IMR-90 (cell line): Measurements from ENCODE around the gene ZNF473. TPM values are rescaled to one million over a fixed set of nuclear protein-coding genes. Genes with fewer than 3 reads are reported as not detected.
"Not testable (repeated sequence)": the region's sequence is repeated elsewhere in the genome, so short reads cannot be mapped to it uniquely, and the experiment has no call there.

Source experiments
- ATAC-seq: fragments of 200-7000 bp; cut with Tn5 transposase; 2 replicates; pipeline ENCODE4 v1.9.1; 2020; ENCODE audit warnings: low read depth, mild to moderate bottlenecking, moderate library complexity
- BruUV-seq: library from RNA; stranded (reverse); fragments of 400-500 nt; replicated peaks from 2 replicates; lab custom pipeline; 2021; lab: Mats Ljungman, UMichigan
- CTCF ChIA-PET: fragments of 300-600 bp; formaldehyde crosslinking; extraction: SDS; loops from one replicate; lab custom pipeline; 2021; ENCODE audit warnings: antibody characterized with exemption; lab: Yijun Ruan, JAX
- POLR2A ChIA-PET: fragments of 300-600 bp; sonication (Branson Sonifier 250); formaldehyde crosslinking; loops from one replicate; lab custom pipeline; 2022; ENCODE audit warnings: antibody characterized with exemption; ENCODE audit not compliant: unreplicated experiment; lab: Charles Lee
- DNase-seq: peaks from one replicate; pipeline ENCODE4 v3.0.0; 2013
- H2AFZ ChIP-seq: replicated peaks from 2 replicates; pipeline ENCODE3; 2013; ENCODE audit warnings: low read length, mild to moderate bottlenecking; ENCODE audit not compliant: poor library complexity
- H2AK5ac ChIP-seq: 2 replicates; pipeline ENCODE4 v1.6.1; 2013; ENCODE audit warnings: low read depth, low read length, inconsistent platforms
- H2AK9ac ChIP-seq: replicated peaks from 2 replicates; pipeline ENCODE3; 2013; ENCODE audit warnings: mild to moderate bottlenecking, low read depth, low read length, moderate library complexity; ENCODE audit not compliant: poor library complexity
- H2BK120ac ChIP-seq: 2 replicates; pipeline ENCODE4 v1.6.1; 2013; ENCODE audit warnings: low read depth, low read length, inconsistent platforms
- H2BK15ac ChIP-seq: 3 replicates; pipeline ENCODE4 v1.6.1; 2013; ENCODE audit warnings: low read depth, low read length, inconsistent platforms
- H2BK20ac ChIP-seq: 2 replicates; pipeline ENCODE4 v1.6.1; 2013; ENCODE audit warnings: low read depth, mild to moderate bottlenecking, inconsistent platforms, low read length, moderate library complexity
- H2BK5ac ChIP-seq: 2 replicates; pipeline ENCODE4 v1.6.1; 2013; ENCODE audit warnings: mild to moderate bottlenecking, low read depth, low read length, inconsistent platforms; ENCODE audit not compliant: poor library complexity, severe bottlenecking
- H3K14ac ChIP-seq: replicated peaks from 2 replicates; pipeline ENCODE4 v1.6.1; 2013; ENCODE audit warnings: low read depth, low read length, inconsistent platforms
- H3K18ac ChIP-seq: 2 replicates; pipeline ENCODE4 v1.6.1; 2013; ENCODE audit warnings: low read depth, low read length, control low read depth
- H3K23ac ChIP-seq: 2 replicates; pipeline ENCODE4 v1.6.1; 2013; ENCODE audit warnings: low read depth, low read length, inconsistent platforms
- H3K27ac ChIP-seq: 2 replicates; pipeline ENCODE4 v1.5.1; 2013; ENCODE audit warnings: mild to moderate bottlenecking, control low read depth, low read length; ENCODE audit not compliant: insufficient read depth
- H3K27me3 ChIP-seq: 2 replicates; pipeline ENCODE4 v1.6.1; 2013; ENCODE audit warnings: low read length; ENCODE audit not compliant: control insufficient read depth, insufficient read depth
- H3K36me3 ChIP-seq: 2 replicates; pipeline ENCODE4 v1.6.1; 2013; ENCODE audit warnings: low read length, mixed read lengths; ENCODE audit not compliant: control insufficient read depth, insufficient read depth
- H3K4ac ChIP-seq: 2 replicates; pipeline ENCODE4 v1.6.1; 2013; ENCODE audit warnings: low read depth, low read length, inconsistent platforms
- H3K4me1 ChIP-seq: 2 replicates; pipeline ENCODE4 v1.6.1; 2013; ENCODE audit warnings: low read length, mixed read lengths; ENCODE audit not compliant: control insufficient read depth, insufficient read depth
- H3K4me2 ChIP-seq: 2 replicates; pipeline ENCODE4 v1.6.1; 2013; ENCODE audit warnings: low read depth, mild to moderate bottlenecking, control low read depth, low read length, moderate library complexity
- H3K4me3 ChIP-seq: 2 replicates; pipeline ENCODE4 v1.5.1; 2013; ENCODE audit warnings: low read depth, mild to moderate bottlenecking, control low read depth, low read length, moderate library complexity; ENCODE audit not compliant: insufficient read depth
- H3K56ac ChIP-seq: 2 replicates; pipeline ENCODE4 v1.6.1; 2013; ENCODE audit warnings: low read length, inconsistent platforms; ENCODE audit not compliant: insufficient read depth; ENCODE audit errors: extremely low read depth
- H3K79me1 ChIP-seq, 2 experiments: 2 replicates each; pipeline ENCODE4 v1.6.1; 2013; ENCODE audit warnings: low read length in 2 of 2, inconsistent platforms in 1 of 2, low read depth in 1 of 2
- H3K9ac ChIP-seq: 2 replicates; pipeline ENCODE4 v1.6.1; 2013; ENCODE audit warnings: low read depth, low read length, control low read depth
- H3K9me1 ChIP-seq: 2 replicates; pipeline ENCODE4 v1.6.1; 2013; ENCODE audit warnings: low read length, inconsistent platforms; ENCODE audit not compliant: insufficient read depth
- H3K9me3 ChIP-seq: 2 replicates; pipeline ENCODE4 v1.6.1; 2013; ENCODE audit warnings: low read length; ENCODE audit not compliant: control insufficient read depth, insufficient read depth
- H4K20me1 ChIP-seq: 2 replicates; pipeline ENCODE4 v1.6.1; 2013; ENCODE audit warnings: low read length, inconsistent platforms; ENCODE audit not compliant: insufficient read depth
- H4K5ac ChIP-seq: 2 replicates; pipeline ENCODE4 v1.6.1; 2013; ENCODE audit warnings: mild to moderate bottlenecking, low read depth, low read length, control low read depth
- H4K8ac ChIP-seq, 2 experiments: 2 replicates each; pipeline ENCODE4 v1.6.1; 2013; ENCODE audit warnings: low read depth in 2 of 2, low read length in 2 of 2, control low read depth in 1 of 2, inconsistent platforms in 1 of 2
- H4K91ac ChIP-seq: 2 replicates; pipeline ENCODE4 v1.6.1; 2013; ENCODE audit warnings: low read depth, low read length, inconsistent platforms; ENCODE audit not compliant: insufficient read depth
- WGBS, 2 experiments: methylation state at CpG; one replicate each; pipeline versions ENCODE4 v1.1.5 to v1.1.7; 2013; ENCODE audit warnings: missing lambda C conversion rate in 2 of 2; ENCODE audit not compliant: insufficient read length in 1 of 2; ENCODE audit errors: extremely low coverage in 2 of 2; 5-methylcytosine and 5-hydroxymethylcytosine counted together
- dilution Hi-C: fragments of 300-500 bp; cut with HindIII; formaldehyde crosslinking; loops from one replicate; pipeline ENCODE4 v1.14.3; 2018; ENCODE audit warnings: low sequenced_read_pairs; ENCODE audit not compliant: unreplicated experiment
- in situ Hi-C: fragments of 300-500 bp; cut with MboI; formaldehyde crosslinking; loops from 3 replicates; pipeline ENCODE4 v1.14.3; 2019; ENCODE audit warnings: low sequenced_read_pairs, inconsistent platforms, mixed read lengths
- intact Hi-C: fragments of 100-400 bp; cut with micrococcal nuclease; formaldehyde crosslinking; loops from 2 replicates; pipeline ENCODE4 v1.10.0; 2022
- polyA plus RNA-seq, 3 experiments: library from polyadenylated mRNA; depleted of rRNA; stranded (reverse); fragments of >200 nt; gene quantifications; 2 replicates each; pipeline ENCODE4 v1.2.3, GENCODE V29; 2012; ENCODE audit warnings: low replicate concordance in 1 of 3
- total RNA-seq: library from RNA; depleted of rRNA; stranded (reverse); fragments of >200 nt; gene quantifications from 2 replicates; pipeline ENCODE4 v1.2.3, GENCODE V29; 2012

Gene ZNF473
- total and polyA plus RNA-seq, 2 of the 4 experiments (the other 2 are of a cell fraction), result 4.5 to 13.3 TPM

DNA sequence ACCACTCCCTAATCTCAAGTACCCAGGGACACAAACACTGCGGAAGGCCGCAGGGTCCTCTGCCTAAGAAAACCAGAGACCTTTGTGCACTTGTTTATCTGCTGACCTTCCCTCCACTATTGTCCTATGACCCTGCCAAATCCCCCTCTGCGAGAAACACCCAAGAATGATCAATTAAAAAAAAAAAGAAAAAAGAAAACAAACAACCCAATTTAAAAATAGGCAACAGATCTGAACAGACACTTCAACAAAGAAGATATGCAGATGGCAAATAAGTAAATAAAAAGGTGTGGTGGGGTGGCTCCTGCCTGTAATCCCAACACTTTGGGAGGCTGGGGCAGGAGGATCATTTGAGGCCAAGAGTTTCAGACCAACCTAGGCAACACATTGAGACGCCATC, 61.3 kb downstream of the ZNF473 start:
- H2AK9ac ChIP-seq, H3K23ac ChIP-seq, H3K18ac ChIP-seq, H2BK15ac ChIP-seq, H3K79me1 ChIP-seq, POLR2A ChIA-PET, H3K4me1 ChIP-seq, dilution Hi-C loops, H3K56ac ChIP-seq, H2AK5ac ChIP-seq, BruUV-seq, H3K27ac ChIP-seq, H3K9ac ChIP-seq, intact Hi-C loops, H2BK120ac ChIP-seq, H3K4ac ChIP-seq, H4K8ac ChIP-seq, H2BK5ac ChIP-seq, H3K9me3 ChIP-seq, ATAC-seq, H3K14ac ChIP-seq, H3K9me1 ChIP-seq, H4K5ac ChIP-seq, DNase-seq, H3K4me3 ChIP-seq, H4K20me1 ChIP-seq, CTCF ChIA-PET, H2BK20ac ChIP-seq, in situ Hi-C loops, H2AFZ ChIP-seq, H3K27me3 ChIP-seq, H3K4me2 ChIP-seq, H3K36me3 ChIP-seq, H4K91ac ChIP-seq: not testable (repeated sequence)
- WGBS, 2 experiments, result no CpG with 5 or more reads among the region's 4 CpGs

DNA sequence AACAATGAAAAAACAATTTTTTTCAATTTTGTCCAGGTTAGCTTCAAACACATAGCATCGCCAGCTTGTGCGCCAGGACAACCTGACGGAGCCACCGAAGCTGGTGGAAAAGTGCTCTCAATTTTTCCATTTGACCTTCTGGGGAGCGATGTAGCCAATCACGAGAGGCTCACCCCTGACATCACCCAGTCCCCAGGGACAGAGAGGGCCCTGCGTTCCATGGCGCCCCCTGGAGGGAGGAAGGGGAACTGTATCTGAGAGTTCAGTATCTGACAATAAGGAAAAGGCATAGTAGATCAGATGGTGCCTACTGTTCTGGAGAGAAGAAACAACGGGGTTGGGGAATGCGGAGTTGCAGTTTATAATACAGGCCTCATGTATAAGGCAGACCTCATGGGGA, 64.9 kb downstream of the ZNF473 start:
- H4K5ac ChIP-seq, H3K4me2 ChIP-seq, H2AK9ac ChIP-seq, H2AFZ ChIP-seq, in situ Hi-C loops, H4K91ac ChIP-seq, H3K27me3 ChIP-seq, H3K4me1 ChIP-seq, H2BK20ac ChIP-seq, dilution Hi-C loops, H3K36me3 ChIP-seq, CTCF ChIA-PET, H3K79me1 ChIP-seq, H2AK5ac ChIP-seq, H3K9ac ChIP-seq, H4K20me1 ChIP-seq, H3K56ac ChIP-seq, BruUV-seq, DNase-seq, H3K9me3 ChIP-seq, ATAC-seq, H3K23ac ChIP-seq, H3K4ac ChIP-seq, H3K9me1 ChIP-seq, H2BK15ac ChIP-seq, POLR2A ChIA-PET, H3K4me3 ChIP-seq, H2BK120ac ChIP-seq, H2BK5ac ChIP-seq, H3K14ac ChIP-seq, intact Hi-C loops, H3K27ac ChIP-seq, H3K18ac ChIP-seq, H4K8ac ChIP-seq: not testable (repeated sequence)
- no CpG with 5 or more reads among the region's 10 CpGs for WGBS, 2 experiments
